Subcutaneous adipose tissue (tissue), 4 donors: Measurements from ENCODE around the gene ANTXRL. TPM values are rescaled to one million over a fixed set of nuclear protein-coding genes. Genes with fewer than 3 reads are reported as not detected.

Source experiments
- total RNA-seq, 4 donors: library from RNA; depleted of rRNA; stranded (reverse); fragments of >200 nt; gene quantifications; one replicate each; pipeline ENCODE4 v1.1.0, GENCODE V29; 2016
- TF ChIP-seq, protein P1 (sequence below): fragments of 450-650 bp; IDR thresholded peaks from one replicate; pipeline ENCODE4 v1.5.1; 2016; ENCODE audit warnings: low read depth, mild to moderate bottlenecking, control low read depth, antibody characterized with exemption, moderate library complexity

ANTXRL gene
- total RNA-seq, 4 donors from 2014 or later: not detected

DNA sequence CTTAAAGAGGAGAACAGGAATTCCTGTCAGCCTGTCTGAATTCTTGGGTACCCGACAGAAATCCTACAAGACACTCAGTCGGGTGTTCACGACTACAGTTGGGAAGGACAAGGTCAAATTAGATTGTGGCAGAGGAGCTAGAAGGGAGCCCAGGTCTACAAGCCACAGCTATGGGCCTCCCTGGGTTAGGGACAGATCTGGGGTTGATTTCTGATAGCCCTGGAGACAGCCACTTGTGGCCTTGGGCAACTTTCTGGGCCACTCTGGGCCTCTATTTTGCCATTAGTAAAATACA is 39.7 kb upstream of the ANTXRL start:
- TF ChIP-seq, protein P1, sequence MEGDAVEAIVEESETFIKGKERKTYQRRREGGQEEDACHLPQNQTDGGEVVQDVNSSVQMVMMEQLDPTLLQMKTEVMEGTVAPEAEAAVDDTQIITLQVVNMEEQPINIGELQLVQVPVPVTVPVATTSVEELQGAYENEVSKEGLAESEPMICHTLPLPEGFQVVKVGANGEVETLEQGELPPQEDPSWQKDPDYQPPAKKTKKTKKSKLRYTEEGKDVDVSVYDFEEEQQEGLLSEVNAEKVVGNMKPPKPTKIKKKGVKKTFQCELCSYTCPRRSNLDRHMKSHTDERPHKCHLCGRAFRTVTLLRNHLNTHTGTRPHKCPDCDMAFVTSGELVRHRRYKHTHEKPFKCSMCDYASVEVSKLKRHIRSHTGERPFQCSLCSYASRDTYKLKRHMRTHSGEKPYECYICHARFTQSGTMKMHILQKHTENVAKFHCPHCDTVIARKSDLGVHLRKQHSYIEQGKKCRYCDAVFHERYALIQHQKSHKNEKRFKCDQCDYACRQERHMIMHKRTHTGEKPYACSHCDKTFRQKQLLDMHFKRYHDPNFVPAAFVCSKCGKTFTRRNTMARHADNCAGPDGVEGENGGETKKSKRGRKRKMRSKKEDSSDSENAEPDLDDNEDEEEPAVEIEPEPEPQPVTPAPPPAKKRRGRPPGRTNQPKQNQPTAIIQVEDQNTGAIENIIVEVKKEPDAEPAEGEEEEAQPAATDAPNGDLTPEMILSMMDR: no peak

DNA sequence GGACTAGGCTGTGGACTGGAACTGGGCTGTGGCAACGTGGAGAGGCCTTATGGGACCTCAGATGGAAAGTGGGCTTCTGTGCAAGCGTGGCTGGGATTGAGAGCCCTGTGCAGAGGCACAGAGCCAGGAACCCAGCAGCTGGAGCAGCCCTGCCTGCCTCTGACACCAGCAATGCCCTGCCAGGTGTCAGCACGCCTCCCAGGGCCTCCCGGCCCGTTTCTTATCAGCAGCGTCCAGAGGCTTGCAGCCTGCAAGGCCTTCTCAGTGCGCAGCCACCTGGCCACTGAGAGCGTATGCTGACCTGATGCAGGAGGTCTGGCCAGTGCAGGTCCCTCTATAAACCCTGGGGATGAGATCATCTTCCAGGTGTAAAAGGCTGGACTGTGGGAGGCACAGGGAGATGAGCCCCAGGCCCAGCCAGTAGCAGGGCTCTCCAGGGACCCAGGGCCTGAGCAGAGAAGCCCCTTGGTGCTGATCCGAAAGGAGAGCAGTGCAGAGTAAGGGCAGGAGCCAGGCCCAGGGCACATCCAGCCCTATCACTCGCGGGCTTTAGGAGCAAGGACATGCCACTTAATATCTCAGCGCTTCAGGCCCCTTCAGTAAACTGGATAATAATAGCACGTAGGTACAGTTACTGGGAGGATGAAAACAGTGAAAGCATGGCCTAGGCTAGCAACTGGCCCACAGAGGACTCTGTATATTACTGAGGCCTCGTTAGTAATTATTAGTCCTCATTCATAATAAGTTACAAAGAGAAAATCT is 38.8 kb upstream of the ANTXRL start:
- TF ChIP-seq, protein P1: no peak

DNA sequence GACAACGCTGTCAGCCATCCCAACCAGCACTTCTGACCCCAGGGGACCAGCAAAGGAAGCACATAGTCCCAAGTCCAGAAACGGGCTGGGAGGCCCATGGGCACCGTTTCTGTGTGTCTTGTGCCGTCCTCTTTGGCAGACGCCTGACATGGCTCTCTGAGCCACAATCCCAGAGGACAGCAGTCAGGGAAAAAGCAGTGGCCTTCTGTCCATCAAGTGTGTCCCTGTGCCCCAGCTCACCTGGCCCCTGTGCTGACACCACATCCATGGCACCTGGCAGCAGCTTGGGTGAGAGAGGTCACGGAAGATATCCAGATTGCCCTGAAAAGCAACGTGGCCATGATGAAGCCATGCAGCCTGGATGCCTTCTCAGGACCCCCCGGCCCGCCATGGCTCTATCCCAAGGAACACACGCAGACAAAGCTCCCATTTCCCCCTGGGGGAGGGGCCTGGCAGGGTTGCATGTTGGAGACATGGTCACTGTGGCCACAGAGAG is 38.1 kb upstream of the ANTXRL start:
- TF ChIP-seq, protein P1: no peak

DNA sequence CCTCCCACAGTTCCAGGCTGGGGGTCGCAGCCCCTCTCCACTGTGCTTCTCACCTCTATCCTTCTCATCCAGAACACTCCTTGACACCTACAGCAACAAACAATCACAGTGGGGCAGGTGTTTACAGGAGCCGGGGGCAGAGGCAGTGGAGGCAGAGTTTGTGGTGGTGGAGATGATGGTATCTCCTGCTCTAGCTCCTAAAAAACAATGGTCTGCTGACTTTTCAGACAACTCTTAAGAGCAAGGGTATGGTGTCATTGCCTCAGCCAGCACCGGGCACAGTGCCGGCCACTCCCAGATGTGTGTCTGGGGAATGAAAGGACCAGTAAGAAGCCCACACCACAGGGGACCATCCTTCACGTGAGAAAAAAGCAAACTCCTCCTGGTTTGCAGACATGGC is 36.3 kb upstream of the ANTXRL start:
- TF ChIP-seq, protein P1: no peak

DNA sequence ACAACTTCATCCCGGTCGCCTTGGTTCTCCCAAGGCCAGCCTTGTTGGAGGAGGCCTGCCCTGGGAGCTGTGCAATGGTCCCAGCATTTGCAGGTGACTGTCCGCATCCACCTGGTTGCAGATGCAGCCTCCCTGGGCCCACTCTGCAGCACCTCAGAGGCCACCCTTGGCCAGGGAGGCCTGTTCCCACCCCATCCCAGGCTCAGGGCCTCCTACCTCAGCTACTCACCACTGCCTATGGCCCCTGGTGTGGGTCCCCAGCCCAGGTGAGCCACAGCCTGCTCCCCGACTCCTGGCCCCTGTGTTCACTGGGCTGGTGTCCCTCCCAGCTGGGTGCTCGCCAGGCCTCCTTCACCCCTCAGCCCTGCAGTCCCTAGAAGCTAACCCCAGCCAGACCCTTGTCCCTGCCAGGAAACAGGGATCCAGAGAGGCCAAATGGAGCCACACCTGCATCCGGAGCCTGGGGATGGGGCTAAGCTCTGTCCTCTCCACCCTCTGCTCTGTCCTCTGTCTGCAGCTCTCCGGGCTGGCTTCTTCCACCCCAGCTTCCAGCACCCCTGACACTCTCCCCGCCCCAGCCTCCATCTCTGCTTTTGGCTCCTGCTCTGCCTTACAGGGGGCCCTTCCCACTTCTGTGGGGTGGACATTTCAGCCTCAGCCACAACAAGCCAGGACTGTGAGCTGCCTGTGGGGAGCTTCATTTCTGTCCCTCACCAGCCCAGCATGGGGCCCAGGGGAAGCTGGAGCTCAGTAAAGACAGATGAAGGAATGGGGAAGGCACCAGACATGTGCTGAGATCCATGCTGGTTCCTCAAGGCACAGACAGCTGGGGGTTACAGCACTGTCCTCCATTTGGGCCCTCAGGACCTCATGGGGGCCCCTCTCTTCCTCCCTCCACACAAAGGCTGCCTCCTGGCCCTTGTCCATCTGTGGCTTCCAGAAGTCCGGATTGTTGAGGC is 35.6 kb upstream of the ANTXRL start:
- TF ChIP-seq, protein P1: no peak

DNA sequence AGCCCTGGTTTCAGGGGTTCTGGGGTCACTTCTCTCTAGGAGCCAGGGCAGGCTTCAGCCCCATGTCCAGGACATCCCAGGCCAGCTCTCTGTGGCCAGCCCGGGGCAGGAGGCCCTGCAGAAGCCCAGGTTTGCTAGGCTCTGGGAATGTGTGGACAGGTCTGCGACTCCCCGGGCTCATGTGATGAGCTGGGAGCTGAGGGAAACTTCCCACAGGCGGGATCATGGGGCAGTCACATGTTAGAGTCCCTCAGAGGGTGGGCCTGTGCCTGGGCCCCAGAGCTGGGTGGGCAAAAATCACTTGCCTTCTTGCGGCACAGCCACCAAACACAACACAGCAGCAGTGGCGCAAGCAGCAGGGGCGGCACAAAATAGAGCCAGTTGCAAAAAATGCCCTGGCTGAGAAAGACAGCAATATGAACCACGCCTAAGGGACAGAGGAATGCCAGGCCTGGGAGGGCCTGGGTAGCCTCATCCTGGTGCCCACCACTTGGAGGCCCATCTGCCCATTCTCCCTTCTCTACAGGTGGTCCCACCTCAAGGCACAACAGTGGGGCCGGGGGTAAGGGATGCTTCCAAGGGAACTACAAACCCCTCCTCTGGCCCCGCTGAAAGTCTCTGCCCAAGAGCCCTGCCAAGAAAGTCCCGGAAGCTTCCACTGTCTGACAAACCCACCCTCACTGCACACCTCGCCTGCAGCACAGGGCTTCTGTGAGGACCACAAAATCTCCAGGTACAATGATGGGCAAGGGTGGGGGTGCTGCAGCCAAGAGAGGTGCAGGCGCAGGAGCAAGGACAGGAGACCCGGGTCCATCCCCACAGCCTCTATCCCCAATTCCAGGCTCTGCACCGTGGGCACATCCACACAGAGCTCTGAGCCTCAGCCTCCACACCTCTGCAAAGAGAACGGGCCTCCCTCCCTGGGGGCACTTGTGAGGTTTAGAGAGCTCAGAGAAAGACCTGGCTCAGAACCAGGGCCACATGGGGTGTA is 34.6 kb upstream of the ANTXRL start:
- TF ChIP-seq, protein P1: no peak
